HG03139 (cell line): ENCODE results near the gene HSPB9.
A peak's percentile ranks its signal among the peaks of the same experiment; 100 is the strongest.

ENCODE experiments used
- ATAC-seq: cut with Tn5 transposase; IDR thresholded peaks from one replicate; pipeline ENCODE4 v1.9.1; 2021; ENCODE audit not compliant: unreplicated experiment

Gene HSPB9

DNA sequence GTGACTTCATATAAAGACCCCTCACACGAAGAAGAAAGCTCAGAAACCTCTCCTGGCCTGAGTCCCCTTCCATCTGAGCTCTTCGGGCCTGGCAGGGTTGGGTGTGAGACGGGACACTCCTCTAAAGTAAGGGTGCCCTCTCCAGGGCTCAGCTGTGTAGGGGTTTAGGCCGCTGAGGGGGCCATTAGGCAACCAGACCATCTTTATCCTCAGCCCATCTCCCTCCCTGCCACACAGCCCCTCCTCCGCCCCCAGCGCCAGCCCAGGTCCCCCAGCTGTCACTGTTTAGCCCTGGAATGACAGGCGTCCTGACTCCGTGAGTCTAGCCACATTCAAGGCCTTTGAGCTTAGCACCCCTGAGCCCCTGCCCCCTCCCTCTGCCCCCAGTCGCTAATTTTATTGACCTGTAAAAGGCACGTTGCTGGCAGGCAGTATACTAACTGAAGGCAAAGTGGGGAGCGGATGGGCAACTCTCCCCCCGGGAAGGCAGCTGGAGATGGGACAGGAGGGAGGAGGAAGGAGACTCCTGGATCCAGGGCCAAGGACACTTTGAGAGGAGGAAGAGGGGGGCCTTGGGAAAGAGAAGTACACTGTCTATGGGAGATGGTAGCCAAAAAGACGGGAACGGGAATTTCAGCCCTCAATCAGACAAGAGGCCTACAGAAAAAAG, 23.7 kb upstream of the HSPB9 start:
- no peak for ATAC-seq

DNA sequence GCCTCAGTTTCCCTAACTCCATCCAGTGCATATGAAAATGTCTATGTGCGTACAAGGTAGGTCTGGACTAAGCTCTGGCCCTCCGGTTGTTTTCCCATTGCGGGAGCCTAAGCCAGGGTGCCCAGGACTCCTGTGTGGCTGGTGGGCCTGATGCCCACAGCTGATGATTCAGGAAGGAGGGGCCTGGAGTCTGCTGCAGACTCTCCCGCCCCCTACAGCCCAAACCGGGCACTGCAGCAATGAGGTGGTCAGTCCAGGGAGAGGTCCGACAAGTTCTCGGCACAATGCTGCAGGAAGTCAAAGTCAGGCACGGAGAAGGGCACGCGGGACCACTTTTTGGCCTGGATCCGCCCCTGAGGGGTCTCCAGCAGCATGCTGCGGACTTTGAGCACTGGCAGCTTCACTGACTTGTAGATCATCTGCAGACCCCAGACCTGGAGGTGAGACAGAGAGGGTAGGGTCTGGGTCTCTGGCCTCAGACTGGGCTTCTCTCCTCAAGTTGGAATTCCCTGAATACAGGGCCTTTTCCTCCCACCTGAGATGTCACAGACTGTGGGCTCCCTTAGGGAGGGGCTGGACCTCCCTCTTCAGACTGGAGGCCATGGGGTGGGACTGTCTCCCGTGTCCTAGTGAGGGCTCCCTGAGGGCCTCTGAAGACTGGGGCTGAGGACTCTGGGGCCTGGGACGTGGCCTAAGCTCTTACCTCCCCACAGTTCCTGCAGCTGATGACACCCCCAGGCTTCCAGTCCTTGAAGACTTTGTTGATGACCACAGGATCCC, 20.9 kb upstream of the HSPB9 start:
- no peak for ATAC-seq

DNA sequence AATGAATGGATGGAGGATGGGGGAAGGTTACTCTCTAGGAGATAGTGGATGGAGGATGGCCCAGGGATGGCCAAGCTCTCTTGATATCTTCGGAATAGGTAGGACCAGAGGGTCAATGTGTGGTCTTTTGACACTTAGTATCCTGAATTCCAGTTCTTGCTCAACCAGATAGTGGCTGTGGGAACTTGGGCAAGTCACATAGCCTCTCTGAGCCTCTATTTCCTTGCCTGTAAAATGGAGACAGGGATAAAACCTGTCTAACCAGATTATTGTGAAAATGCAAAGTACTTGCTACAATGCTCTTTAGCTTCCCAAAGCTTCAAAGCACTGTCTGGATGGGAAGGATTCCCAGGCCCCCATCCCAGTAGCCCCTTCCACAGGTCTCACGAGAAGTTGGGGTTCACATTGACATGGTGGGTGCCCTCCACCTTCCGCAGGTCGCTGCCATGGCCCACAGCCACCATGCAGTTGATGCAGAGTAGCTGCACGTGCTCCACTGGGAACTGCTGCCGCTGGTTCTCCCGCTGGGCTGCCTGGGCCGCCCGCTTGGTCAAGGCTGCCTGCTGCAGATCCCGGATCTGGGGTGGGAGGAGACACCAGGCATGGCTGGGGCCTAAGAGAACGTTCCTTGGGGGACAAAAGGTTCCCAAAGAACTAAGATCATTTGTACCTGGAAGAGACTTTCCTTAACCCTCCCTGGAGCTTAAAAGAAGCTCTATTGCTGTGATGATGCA, 19.2 kb upstream of the HSPB9 start:
- no peak for ATAC-seq

DNA sequence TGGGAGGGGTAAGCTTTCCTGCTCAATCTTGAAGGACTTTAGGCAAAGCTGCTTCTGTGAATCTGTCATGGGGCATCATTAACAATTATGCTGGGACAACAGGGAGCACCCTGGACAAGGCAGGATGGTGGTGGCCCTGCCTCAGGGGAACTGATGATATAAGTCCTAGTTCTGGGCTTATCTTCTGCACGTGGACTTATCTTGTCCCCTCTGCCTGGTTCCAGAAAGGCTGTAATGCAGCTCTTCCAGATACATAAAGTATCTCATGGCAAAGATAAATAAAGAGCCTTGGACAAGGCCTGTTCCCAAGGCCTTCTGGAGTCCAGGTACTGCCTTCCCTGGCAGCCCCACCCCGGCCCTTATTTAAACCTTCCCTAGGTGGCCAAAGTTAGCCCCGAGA, 18.3 kb upstream of the HSPB9 start:
- ATAC-seq: no peak

DNA sequence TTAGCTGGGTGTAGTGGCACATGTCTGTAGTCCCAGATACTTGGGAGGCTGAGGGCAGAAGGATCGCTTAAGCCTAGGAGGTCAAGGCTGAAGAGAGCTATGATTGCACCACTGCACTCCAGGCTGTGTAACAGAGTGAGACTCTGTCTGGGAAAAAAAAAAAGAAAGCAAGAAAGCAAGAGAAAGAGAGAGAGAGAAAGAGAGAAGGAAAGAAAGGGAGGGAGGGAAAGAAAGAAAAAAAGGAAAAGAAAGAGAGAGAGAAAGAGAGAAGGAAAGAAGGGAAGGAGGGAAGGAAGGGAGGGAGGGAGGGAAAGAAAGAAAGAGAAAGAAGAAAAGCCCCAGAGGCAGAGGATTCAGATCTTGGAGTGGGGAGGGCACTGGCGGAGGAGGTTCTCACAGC, 16.6 kb upstream of the HSPB9 start:
- ATAC-seq: no peak

DNA sequence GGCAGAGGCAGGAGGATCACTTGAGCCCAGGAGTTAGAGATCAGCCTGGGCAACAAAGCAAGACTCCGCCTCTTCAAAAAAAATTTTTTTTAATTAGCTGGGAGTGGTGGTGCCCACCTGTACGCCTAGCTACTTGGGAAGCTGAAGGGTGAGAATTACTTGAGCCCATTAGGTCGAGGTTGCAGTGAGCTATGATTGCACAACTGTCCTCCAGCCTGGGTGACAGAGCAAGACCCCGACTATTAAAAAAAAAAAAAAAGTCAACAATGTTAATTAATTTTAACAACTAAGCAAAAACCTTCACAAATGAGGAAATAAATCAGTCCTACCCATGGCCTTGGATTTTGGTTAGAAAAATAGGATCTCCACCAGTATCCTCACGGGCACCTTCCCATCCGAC, 15.5 kb upstream of the HSPB9 start:
- ATAC-seq: no peak

DNA sequence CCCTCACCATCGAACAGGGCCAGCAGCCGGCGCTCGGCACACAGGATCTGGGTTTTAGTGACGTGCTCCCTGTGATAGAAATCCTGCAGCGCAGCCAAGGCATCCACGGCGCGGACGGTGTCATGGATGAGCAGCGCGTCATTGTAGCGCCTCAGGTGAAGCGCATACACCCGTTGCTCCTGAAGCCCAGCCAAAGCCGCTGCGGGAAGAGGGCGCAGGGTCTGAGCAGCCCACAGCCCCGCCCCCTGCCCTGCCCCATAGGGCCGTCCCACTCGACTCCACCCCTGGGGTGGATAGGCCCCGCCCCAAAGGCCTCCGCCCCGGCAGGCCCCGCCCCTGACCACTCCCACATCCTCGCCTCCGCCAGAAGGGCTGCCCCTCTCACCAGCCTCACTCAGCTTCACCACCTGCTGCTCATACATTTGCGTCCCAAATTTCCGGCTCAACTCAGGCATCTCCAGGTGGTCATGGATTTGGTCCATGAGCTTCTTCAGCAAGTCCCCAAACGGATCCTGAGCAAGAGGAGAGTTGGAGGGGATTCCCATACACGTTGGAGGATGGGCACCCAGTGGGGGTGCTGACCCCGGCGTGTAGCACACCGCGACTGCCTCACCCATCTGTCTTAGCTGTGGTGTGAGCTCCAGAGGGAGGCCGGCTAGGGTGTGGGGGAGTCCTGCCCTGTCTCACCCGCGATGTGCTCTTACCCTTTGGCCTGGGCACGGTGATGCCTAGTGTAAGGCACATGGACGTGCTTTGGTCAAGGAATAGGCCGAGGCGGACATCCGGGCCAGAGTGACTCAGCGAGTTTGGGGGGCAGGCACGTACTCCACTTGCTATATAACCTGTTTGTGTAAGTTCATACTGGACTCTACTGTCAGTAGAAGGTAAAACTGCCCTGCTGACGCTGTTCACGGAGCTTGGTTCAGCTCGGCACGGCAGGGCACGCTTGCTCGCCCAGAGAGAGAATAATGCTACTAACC, 14.7 kb upstream of the HSPB9 start:
- peak; percentile 66 for ATAC-seq

DNA sequence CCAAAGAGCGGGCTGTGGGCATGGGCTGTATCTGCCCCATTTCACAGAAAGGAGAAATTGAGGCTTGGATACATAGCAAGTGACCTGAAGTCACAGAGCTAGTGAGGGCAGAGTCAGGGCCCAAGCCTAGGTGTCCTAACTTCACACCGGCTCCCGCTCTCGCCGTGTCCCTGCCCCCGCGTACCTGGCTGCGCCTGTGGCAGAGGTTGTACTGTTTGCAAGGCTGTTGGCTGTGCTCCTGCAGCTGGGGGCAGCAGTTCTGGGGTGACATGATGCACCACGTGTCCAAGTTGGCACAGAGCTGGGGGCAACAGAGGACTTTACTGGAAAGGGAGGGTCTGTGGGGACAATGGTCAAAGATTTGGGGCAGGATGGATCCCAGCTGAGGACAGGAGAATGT, 13.5 kb upstream of the HSPB9 start:
- ATAC-seq: no peak

DNA sequence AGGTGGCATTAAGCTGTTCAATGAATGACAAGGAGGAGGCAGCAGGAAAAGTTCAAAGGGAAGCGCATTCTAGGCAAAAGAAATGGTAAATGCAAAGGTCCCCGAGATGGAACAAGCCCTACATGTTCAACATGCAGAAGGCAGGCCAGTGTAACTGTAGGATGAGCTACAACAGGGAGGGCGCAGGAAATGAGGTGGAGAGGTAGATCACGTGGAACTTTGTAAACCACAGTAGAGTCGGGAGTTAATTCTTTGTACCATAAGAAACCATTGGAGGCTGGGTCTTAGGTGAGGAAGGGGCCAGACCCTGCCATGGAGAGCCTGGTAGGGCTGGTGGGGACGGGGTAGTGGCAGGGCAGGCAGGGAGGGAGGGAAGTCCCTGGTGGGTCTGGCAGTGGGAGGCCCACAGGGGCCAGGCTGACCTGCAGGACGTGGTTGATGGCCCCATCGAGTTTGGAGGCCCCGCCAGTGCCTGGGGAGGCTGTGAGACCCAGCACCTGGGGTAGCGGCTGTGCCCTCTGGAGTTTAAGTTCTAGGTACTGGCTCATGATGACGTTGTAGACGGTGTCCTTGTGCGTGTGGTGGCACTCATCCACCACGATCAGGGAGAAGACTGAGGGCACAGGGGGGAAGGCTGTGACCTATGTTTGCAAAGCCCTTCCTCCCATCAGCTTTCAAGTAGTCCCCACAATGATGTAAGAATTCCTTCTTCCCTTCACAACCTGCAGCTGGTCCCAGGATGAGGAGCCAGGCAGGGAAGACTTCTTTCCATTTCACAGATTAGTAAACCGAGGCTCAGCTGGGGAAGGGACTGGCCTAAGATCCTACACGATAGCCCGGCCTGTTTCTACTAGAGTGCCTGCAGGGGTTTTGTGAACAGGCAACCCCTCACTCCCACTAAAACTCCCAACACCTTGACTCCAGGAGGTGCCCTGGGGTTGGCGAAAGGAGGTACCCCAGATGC, 12.0 kb upstream of the HSPB9 start:
- ATAC-seq: no peak

DNA sequence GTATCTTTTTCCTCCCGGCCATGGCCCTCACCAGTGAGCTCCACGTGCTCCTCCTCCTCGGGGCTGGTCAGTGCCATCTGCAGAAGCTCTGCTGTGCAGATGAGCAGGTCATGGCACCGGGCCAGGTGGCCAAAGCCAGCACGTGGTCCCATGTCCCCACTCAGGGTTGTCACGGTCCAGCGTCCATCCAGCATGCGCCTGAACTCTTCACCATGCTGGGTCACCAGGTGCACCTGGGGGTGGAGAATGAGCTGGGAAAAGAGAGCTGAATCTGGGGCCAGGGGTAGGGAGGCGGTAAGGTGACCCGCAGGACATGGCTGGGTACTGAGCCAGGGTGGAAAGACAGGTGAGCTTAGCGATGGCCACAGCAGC, 11.4 kb upstream of the HSPB9 start:
- ATAC-seq: no peak

DNA sequence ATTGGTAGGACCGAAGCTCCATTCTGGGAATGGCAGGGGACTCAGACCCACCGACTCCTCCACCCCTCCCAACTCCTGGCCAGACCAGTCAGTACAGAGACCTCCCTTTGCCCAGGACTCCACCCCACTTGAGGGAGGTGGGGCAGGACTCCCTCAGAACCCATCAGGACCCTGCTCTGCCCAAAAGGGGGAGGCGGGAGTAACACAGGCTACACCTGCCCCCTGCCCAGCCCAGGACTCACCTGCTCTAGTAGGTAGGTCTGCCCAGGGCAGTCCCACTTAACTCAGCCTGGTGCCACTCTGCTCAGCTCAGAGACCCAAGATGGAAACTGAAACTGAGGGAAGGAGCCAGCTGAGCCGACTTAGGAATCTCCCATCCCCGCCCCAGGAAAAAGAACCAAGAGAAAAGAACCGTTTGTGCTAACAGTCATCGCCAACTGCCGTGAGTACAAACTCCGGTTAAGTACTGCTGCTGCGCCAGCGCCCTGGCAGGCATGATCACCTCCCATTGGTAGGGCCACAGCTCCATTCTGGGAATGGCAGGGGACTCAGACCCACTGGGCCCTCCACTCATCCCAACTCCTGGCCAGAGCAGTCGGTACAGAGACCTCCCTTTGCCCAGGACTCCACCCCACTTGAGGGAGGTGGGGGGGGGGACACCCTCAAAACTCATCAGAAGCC, 10.6 kb upstream of the HSPB9 start:
- no peak for ATAC-seq

DNA sequence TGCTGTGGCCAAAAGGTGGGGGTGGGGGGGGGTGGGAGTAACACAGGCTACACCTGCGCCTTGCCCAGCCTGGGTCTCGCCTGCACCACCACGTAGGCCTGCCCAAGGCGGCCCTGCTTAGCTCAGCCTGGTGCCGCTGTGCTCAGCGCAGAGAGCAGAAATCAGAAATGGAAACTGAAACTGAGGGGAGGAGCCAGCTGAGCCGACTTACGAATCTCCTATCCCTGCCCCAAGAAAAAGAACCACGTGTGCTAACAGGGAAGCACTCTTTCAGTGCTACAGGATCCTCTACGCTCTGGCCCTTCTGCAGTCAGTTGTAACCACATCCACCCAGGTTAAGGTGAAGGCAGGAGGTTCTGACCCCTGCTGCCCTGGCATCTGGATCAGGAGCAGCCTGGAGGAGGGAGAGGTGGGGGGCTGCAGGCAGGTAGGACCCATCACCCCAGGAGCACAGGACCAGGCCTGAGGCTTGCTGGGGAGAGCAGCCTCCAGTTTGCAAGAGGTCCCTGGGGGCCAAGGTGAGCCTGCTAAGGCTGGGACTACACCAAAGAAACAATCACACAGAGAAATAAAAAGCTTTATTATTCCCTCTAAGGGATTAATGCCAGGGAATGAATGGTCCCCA, 9.9 kb upstream of the HSPB9 start, which contains the start of gene DHX58:
DHX58 (minus strand) TSS at position 163 of the 625 bp plus-strand sequence. CDS start 822 bp downstream, outside the sequence.
- peak; percentile 44 for ATAC-seq

DNA sequence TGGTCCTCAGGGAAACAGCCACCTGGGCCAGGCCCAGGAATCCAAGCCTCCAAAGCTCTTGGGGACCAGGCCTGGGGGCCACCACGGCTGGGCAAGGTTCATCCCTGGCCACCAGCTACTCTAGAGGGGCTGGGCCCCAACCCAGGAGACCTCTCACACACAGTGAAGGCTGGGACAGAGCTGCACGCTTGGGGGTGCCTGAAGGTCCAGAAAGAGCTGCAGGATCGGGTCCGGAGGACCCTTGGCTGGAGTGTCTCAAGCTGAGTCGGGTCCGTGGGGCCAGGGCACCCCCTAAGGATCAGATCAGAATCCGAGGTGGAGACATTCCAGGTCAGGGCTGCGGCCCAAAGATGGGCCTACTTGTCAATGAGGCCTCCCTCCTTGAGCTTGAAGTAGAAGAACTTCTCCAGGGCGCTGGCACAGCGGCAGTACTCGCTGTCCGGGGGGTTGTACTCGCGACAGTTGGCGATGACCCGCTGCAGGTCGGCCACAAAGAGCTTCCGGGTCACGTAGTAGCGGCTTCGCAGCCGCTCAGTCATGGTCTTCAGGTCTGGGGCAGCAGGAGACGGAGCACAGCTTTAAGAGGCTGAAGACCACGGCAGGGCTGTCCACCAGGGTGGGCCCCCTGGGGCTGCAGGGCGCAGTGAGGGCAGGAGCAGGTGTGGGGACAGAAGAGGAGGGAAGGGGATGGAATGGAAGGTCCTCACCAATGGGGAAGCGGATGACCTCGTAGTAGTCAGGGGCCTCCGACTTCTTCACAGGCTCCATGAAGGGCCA, 9.1 kb upstream of the HSPB9 start:
- no peak for ATAC-seq

DNA sequence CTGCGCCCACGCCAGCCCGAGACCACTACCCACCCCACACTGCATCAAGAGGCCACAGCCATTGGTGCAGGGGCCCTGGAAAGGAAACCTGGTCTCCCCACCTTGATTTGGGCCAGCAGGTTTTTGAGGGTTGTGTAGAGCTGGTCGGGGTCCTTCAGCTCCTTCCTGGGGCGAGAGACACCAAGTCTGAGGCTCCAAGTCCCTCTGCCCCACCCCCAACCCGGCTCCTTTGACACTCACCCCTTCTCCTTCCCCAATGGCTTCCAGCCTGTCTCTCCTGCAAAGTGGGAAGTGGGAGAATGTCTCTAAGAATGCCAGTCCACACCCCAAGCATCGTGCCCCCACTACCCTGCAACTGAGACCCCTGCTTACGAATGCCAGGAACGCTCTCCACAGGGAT, 8.5 kb upstream of the HSPB9 start:
- ATAC-seq: no peak

DNA sequence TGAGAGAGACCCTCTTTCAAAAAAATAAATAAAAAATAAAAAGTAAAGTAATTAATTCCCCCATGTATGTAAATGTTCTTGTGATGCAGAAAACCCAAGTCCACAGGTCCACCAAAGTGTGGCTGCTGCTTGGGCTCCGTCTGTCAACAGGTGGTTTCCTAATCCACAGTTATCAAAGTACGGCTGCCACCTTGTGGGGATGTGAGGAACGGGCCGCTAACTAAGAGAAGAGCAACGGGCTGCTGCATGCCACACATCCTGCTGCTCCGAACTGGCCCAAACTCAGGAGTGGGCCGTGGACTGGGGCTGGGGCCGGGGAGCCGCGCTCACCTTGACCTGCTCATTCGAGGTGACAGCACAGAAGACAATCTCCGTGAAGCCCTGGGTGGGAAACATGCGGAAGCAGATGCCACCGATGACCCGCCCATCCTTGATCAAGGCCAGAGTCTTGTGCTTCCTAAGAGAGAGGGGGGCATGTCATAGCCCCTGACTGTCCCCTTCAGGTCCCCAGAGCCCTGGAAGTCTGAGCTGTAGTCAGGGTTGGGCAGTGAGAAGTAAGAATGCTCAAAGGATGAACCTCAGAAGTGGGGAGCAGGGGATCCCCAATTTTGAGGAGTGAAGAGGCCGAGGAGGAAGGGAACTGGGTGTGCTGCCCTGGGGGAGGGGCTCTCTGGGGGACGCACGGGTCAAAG, 5.8 kb upstream of the HSPB9 start:
- no peak for ATAC-seq

DNA sequence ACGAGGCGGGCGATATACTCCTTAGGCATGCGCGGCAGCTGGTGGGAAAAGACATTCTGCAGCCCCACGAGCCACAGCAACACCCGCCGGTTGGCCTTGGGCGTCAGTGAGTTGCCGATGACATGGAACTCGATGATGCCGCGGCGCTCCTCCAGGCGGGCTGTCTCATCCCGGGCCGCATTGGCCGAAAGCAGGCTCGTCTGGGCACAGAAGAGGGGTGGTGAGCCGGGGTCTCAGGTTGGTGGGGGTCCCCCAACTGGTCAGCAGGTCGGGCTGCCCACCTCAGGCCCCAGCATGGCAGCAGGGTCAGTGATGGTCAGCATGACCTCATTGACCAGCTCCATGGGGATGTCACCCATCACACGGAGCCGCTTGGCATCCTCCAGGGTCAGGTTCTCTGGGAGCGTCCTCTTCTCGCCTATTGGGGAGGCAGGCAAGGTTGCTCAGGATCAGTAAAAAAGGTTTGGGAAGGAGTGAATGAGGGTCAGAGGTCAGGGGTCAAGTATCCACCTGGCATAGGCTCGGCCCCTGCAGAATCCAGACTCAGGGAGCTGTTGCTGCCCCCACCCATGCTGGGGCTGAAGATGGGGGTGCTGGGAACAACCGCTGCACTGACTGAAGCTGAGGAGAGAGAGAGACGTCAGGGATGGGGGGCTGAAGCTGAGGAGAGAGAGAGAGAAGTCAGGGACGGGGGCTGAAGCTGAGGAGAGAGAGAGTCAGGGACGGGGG, 5.0 kb upstream of the HSPB9 start:
- no peak for ATAC-seq

DNA sequence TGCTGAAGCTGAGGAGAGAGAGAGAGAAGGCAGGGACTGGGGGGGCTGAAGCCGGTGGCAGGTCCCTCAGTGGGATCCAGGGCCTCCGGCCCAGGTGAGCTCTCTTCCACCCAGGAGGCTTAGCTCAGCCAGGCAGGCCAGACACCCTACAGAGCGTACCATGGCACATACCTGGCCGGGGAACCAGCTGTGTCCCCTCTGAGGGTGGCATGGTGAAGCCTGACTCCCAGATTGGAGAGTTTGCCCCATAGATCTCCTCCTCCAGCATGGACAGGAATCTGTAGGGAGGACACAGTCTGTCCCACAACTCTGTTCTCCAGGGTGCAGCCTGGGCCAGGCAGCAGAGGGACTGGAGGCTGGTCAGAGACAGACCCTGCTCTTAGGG, 4.5 kb upstream of the HSPB9 start:
- ATAC-seq: no peak
